HL-60/S4 treated with phorbol 12-myristate 13-acetate at 8.2 ng/mL for 4 days and 3 days (cell line): ENCODE data around the gene PTMA.

Source experiments
- in situ Hi-C: fragments of 300-500 bp; cut with MboI; formaldehyde crosslinking; loops from 2 replicates; pipeline ENCODE4 v1.15.0; 2022; ENCODE audit warnings: low sequenced_read_pairs

The PTMA gene

GRCh38 chr2:231691251-231691772, 17.0 kb upstream of the PTMA start:
- in situ Hi-C loops = no loop called here

- in situ Hi-C loops = no loop called here
Observed at GRCh38 chr2:231692847-231693246, 15.5 kb upstream of the PTMA start.

GRCh38 chr2:231693956-231694355, 14.4 kb upstream of the PTMA start:
- in situ Hi-C loops = no loop called here

- in situ Hi-C loops = no loop called here
Observed at GRCh38 chr2:231696004-231696367, 12.3 kb upstream of the PTMA start.

GRCh38 chr2:231699006-231699405, 9.3 kb upstream of the PTMA start:
- in situ Hi-C loops = no loop called here

GRCh38 chr2:231701456-231702373, 6.6 kb upstream of the PTMA start:
- in situ Hi-C loops = no loop called here

GRCh38 chr2:231704017-231704416, 4.3 kb upstream of the PTMA start:
- in situ Hi-C loops = no loop called here

- in situ Hi-C loops = no loop called here
Observed at GRCh38 chr2:231706731-231707624, 1.3 kb upstream of the PTMA start.

- in situ Hi-C loops = no loop called here
Observed at GRCh38 chr2:231707625-231707926, 749 bp upstream of the PTMA start.

- in situ Hi-C loops = no loop called here
Observed at GRCh38 chr2:231708773-231709635, 679 bp downstream of the PTMA start.

GRCh38 chr2:231709636-231709980, 1.3 kb downstream of the PTMA start:
- in situ Hi-C loops = no loop called here

- in situ Hi-C loops = loop anchor here (10.0 kb wide), 1 partner anchor 95 kb away; no protein-coding TSS in a partner anchor
Observed at GRCh38 chr2:231709981-231710798, 1.9 kb downstream of the PTMA start.

GRCh38 chr2:231710799-231711676, 2.7 kb downstream of the PTMA start:
- in situ Hi-C loops = loop anchor here (10.0 kb wide), 1 partner anchor 96 kb away; no protein-coding TSS in a partner anchor

- in situ Hi-C loops = loop anchor here (10.0 kb wide), 1 partner anchor 97 kb away; no protein-coding TSS in a partner anchor
Observed at GRCh38 chr2:231711677-231712450, 3.5 kb downstream of the PTMA start.

- in situ Hi-C loops = loop anchor here (10.0 kb wide), 1 partner anchor 98 kb away; no protein-coding TSS in a partner anchor
Observed at GRCh38 chr2:231712451-231713021, 4.2 kb downstream of the PTMA start.

- in situ Hi-C loops = loop anchor here (10.0 kb wide), 1 partner anchor 99 kb away; no protein-coding TSS in a partner anchor
Observed at GRCh38 chr2:231713406-231713729, 5.0 kb downstream of the PTMA start.

- in situ Hi-C loops = loop anchor here (10.0 kb wide), 1 partner anchor 99 kb away; no protein-coding TSS in a partner anchor
Observed at GRCh38 chr2:231713730-231714638, 5.7 kb downstream of the PTMA start.
